ENCODE data around the gene MGAT5.

DNA sequence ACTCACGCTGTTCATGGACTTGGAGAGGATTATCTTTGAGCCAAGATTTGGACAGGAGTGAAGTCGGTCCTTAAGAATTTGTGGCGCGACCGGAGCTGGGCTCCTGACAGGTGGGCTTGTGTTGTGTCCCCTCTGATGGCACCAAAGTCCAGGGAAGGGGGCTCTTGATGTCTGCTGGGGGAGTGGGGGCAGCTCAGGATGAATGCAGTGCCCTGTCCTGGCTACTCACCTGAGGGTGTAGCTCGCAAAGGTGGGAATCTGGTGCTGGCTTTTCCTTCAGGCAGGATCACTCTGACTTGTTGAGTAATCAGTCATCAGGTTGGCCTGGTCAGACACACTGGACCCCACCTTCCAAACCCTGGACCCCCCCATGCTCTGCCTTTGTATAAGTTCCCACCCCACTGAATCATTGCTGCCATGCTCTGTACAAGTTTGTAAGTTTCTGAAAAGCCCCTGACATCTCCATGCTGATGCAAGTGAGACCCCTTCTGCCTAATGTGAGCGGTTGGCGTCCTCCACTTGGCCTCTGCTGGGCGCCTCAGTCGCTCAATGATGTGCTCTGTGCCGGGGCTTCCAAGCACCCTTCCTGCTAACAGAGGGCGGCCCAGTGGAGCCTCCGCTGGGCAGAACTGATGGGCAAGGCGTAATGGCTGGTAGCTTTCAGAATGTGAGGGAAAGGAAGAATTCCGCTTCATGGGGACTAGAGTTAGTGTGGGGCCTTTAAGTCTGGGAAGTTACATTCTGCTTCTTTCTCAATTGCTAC lies 196.1 kb downstream of the MGAT5 start:
- TF ChIP-seq, protein P1, sequence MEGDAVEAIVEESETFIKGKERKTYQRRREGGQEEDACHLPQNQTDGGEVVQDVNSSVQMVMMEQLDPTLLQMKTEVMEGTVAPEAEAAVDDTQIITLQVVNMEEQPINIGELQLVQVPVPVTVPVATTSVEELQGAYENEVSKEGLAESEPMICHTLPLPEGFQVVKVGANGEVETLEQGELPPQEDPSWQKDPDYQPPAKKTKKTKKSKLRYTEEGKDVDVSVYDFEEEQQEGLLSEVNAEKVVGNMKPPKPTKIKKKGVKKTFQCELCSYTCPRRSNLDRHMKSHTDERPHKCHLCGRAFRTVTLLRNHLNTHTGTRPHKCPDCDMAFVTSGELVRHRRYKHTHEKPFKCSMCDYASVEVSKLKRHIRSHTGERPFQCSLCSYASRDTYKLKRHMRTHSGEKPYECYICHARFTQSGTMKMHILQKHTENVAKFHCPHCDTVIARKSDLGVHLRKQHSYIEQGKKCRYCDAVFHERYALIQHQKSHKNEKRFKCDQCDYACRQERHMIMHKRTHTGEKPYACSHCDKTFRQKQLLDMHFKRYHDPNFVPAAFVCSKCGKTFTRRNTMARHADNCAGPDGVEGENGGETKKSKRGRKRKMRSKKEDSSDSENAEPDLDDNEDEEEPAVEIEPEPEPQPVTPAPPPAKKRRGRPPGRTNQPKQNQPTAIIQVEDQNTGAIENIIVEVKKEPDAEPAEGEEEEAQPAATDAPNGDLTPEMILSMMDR (IDR thresholded peaks at IDR 0.05), result no peak
- TF ChIP-seq, protein P2, sequence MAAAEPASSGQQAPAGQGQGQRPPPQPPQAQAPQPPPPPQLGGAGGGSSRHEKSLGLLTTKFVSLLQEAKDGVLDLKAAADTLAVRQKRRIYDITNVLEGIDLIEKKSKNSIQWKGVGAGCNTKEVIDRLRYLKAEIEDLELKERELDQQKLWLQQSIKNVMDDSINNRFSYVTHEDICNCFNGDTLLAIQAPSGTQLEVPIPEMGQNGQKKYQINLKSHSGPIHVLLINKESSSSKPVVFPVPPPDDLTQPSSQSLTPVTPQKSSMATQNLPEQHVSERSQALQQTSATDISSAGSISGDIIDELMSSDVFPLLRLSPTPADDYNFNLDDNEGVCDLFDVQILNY (CRISPR knock-in tag; IDR thresholded peaks at IDR 0.05), result no peak
- TF ChIP-seq ATF2 (CRISPR knock-in tag; IDR thresholded peaks at IDR 0.05; ENCODE audit: borderline replicate concordance, low read depth) (no peak), CREM (CRISPR knock-in tag; IDR thresholded peaks at IDR 0.05) (no peak), FOXP1 (CRISPR knock-in tag; IDR thresholded peaks at IDR 0.05; ENCODE audit: borderline replicate concordance) (no peak), ZNF317 (CRISPR knock-in tag; IDR thresholded peaks at IDR 0.05; ENCODE audit: borderline replicate concordance, low read depth) (no peak), PRDM15 (CRISPR knock-in tag; IDR thresholded peaks at IDR 0.05) (no peak), CREB1 (CRISPR knock-in tag; IDR thresholded peaks at IDR 0.05) (no peak), ESRRA (CRISPR knock-in tag; IDR thresholded peaks at IDR 0.05; ENCODE audit: borderline replicate concordance) (no peak)
- TF ChIP-seq, protein P3, sequence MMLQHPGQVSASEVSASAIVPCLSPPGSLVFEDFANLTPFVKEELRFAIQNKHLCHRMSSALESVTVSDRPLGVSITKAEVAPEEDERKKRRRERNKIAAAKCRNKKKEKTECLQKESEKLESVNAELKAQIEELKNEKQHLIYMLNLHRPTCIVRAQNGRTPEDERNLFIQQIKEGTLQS (CRISPR knock-in tag; conservative IDR thresholded peaks at IDR 0.05), result no peak
- TF ChIP-seq, protein P4, sequence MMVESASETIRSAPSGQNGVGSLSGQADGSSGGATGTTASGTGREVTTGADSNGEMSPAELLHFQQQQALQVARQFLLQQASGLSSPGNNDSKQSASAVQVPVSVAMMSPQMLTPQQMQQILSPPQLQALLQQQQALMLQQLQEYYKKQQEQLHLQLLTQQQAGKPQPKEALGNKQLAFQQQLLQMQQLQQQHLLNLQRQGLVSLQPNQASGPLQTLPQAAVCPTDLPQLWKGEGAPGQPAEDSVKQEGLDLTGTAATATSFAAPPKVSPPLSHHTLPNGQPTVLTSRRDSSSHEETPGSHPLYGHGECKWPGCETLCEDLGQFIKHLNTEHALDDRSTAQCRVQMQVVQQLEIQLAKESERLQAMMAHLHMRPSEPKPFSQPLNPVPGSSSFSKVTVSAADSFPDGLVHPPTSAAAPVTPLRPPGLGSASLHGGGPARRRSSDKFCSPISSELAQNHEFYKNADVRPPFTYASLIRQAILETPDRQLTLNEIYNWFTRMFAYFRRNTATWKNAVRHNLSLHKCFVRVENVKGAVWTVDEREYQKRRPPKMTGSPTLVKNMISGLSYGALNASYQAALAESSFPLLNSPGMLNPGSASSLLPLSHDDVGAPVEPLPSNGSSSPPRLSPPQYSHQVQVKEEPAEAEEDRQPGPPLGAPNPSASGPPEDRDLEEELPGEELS (CRISPR knock-in tag; IDR thresholded peaks at IDR 0.05), result no peak
